ENCODE data around the gene CFAP251.
"Not testable (repeated sequence)": the region's sequence is repeated elsewhere in the genome, so short reads cannot be mapped to it uniquely, and the experiment has no call there.

The CFAP251 gene

DNA sequence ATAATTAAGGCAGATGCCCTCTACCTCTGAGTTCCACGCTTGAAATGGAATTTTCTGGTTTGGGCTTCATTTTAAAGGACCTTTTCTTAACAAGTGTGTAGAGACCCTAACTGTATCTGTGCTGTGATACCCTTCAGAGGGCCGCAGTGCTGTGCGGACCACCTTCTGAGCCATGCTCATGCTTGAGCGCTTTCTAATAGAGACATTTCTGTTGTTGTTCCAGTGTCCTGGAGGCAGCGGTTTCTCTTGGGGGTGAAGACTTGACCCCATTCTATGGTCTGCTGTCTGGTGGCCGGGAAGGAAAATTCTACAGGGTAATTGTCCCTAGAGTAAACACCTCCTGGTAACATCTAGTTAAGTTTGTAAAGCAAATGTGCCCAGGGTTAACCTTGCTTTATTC is 56.6 kb downstream of the CFAP251 start:
- DNase-seq: no peak

DNA sequence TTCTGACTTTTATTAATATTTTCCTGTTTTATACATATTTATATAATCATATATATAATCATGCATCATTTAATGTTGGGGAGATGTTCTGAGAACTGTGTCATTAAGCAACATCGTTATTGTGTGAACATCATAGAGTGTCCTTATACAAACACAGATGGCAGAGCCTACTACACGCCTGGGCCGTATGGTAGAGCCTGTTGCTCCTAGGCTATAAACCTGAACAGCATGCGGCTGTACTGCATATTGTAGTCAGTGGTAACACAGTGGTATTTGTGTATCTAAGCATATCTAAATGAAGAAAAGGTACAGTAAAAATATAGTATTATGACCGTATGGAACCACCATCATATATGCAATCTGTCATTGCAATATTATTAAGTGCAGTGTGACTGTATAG is 58.6 kb downstream of the CFAP251 start:
- DNase-seq: no peak

DNA sequence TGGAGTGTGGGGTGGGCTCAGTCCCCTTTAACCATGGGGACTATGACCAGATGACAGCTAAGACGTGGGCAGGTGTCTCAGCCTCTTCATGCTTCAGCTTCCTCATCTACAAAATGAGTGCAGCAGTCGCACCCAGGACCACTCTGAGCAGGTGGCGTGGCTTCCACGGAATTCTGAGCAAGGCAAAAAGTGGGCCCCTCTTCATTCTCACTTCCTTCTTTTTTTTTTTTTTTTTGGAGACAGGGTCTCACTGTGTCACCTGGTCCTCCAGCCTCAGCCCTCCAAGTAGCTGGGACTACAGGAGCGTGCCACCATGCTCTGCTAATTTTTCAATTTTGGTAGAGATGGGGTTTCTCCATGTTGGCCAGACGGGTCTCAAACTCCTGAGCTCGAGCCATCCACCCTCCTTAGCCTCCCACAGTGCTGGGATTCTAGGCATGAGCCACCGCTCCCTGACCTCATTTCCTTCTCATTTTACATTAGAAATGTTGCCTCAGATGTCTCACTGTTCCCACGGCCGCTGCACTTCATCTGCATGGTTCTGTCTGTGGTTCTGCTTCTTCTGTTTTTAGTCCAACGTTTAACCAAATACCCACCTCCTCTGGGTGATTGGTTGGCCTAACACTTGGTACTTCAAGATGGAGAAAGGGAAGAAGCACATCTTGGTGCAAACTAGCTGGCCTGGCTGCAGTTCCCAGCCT is 61.9 kb downstream of the CFAP251 start:
- DNase-seq: no peak

DNA sequence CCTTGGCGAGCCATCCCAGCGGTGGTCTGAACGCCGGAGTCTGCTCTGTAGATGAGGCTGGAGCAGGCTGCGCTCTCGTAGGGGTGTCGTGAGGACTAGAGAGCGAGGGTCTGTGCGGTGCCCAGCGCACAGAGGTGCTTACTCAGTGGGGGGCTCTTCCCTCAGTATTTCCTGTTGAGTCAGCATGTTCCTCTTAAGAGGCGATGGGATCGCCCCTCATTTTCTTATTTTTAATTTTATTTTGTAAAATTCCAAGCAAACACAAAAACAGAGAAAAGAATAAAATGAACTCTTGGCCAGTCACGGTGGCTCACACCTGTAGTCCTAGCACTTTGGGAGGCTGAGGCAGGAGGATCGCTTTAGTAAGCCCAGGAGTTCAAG is 62.5 kb downstream of the CFAP251 start:
- DNase-seq: no peak

DNA sequence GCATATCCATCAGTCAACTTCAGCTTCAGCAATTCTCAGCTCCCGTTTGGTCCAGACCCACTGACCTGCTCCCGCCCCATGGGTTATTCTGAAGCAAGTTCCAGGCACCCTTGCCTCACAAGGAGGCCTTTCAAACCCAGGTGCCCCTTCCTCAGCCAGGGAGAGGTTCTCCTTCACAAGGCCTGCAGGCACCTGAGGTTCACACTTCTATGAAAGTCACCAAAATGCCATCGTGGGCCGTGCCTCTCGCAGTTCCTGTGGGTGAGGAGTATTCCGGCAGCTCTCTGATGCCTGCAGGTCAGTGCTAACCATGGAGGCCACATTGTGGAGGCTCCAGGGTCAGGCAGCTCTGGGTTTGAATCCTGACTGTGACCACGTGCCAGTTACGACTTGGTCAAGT is 63.1 kb downstream of the CFAP251 start:
- no peak for DNase-seq

DNA sequence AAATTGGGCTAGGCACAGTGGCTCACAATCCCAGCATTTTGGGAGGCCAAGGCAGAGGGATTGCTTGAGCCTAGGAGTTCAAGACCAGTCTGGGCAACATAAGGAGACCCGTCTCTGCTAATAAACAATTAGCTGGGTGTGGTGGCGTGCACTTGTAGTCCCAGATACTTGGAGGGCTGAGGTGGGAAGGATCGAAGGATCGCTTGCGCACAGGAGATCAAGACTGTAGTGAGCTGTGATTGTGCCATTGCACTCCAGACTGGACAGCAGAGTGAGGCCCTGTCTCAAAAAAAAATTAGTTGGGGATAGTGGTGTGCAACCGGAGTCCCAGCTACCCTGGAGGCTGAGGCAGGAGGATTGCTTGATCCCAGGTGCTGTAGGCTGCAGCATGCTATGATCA is 64.6 kb downstream of the CFAP251 start:
- DNase-seq: no peak

DNA sequence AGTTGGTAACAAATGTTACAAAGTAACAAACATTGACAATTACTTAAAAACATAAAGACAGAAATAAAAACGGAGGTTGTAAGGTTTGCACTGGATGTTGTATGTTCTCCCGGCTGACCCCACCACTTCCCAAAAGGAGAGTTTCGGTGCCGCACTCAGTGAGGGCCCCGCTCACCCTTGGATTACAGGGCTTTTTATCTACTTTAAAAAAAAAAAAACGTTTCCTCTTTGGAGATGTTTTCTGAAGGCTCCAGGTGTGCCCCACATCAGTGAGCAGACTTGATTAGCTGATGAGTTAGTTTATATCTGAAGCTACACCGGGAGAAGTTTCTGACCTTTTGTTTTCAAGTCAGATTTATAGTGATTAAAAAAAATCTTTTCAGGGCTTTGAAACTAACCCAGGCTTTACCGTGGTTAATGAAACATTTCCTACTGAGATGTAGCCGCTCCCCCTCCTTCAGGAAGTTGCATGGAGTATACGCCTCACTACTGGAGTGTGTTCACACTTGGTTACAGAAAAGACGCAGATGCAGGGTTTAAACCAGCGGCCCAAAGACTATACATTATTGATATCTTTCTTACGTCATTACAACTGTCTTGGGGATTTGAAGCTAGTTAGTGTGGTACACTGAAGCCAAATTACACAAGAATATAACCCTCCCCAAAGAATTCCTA is 65.3 kb downstream of the CFAP251 start:
- no peak for DNase-seq

DNA sequence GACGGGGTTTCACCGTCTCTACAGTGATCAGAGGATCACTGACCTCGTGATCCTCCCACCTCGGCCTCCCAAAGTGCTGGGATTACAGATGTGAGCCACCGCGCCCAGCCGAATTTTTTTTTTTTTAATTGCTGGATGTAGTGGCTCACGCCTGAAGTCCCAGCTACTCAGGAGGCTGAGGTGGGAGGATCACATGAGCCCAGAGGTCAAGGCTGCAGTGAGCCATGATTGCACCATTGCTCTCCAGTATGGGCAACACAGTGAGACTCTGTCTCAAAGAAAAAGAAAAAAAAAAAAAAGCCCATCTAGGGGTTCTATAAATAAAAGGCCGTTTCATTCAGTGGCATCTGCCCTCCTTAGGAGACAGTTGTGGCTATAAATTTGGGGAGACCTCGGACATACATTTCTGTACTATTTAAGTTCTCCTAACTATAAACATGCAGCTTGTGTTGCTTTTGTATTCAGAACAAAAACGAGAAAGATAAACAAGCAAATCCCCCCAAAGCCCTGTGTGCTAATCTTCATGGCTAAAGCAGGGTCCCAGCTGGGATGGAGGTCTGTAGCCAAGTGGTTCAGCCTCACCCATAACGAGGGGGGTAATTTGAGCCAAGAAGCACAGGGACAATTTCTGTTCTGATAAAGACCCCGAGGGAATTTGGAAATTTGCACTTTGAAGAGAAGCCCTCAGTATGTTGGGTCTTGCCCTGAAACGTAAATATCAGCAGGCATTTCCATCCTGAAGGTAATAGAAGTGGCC is 68.3 kb downstream of the CFAP251 start:
- no peak for DNase-seq

DNA sequence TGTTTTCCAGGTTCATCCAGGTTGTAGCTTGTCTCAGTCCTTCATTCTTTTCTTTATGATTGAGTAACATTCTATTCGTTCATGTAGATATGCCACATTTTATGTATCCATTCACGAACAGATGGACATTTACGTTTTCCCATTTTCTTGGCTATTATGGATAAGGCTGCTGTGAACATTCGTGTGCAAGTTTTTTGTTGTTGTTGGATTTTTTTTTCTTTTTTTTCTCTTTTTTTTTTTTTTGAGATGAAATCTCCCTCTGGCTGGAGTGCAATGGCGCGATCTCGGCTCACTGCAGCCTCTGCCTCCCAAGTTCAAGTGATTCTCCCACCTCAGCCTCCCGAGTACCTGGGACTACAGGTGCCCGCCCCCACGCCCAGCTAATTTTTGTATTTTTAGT is 70.1 kb downstream of the CFAP251 start:
- not testable (repeated sequence) for DNase-seq

DNA sequence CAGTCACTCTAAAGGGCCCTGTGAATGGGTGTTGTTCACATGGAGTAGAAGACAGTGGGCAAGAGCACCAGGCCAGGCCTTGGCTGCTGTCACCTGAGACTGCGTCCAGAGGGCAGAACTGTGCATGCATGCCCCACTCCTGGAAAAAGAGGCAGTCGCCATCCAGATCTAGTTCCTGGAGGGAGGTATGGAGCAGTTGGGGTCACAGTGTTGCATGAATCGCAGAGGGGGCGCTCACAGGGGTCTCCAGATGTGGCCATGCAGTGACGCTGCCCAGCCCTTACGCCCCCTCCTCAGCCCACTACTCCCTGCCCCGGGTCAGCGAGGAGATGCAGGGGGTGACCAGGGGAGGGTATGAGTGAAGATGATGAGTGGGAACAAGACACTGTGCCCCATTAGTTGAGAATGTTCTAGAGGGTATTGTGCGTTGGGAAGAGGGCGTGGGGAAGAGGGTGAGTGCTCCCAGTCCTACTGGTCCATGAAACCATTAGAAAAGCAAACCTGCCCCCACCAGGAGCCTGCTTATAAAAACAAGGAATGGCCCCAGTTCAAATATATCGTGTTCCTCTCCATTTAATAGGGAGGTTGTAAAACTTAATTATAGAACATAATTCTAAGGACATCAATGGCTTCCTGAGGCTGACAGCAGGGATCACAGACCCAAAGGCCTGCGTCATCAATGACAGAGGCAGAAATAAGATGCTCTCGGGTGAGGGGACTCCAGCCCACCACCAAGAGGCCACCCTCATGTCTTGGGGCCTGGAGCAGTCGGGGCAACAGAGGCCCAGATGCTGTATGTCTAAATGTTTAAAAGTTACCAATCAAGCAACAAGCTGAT is 71.1 kb downstream of the CFAP251 start:
- no peak for DNase-seq

DNA sequence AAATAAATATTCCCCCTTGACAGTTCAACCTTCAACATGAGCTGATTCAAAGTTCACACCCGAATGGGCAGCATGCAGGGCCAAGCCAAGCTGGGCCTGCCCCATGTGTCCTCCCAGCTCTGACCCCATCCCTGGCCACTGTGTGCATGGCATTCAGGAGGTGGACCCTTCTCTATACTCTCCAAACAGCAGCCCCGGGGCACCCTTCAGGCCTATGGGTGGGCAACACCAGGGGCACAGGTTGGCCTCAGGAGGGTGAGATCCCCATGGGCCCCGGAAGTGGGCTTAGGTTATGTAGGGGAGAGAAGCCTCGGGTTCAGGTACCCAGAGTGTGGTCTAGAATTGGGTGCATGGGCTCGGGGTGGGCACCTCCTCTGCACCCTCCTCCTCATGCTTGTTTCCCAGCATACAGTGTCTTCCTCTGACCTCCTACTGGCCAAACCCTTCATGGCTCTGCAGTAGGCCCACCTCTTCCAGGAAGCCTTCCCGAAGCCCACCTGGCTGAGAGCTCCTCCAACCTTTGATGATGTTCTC is 71.8 kb downstream of the CFAP251 start:
- DNase-seq: no peak

DNA sequence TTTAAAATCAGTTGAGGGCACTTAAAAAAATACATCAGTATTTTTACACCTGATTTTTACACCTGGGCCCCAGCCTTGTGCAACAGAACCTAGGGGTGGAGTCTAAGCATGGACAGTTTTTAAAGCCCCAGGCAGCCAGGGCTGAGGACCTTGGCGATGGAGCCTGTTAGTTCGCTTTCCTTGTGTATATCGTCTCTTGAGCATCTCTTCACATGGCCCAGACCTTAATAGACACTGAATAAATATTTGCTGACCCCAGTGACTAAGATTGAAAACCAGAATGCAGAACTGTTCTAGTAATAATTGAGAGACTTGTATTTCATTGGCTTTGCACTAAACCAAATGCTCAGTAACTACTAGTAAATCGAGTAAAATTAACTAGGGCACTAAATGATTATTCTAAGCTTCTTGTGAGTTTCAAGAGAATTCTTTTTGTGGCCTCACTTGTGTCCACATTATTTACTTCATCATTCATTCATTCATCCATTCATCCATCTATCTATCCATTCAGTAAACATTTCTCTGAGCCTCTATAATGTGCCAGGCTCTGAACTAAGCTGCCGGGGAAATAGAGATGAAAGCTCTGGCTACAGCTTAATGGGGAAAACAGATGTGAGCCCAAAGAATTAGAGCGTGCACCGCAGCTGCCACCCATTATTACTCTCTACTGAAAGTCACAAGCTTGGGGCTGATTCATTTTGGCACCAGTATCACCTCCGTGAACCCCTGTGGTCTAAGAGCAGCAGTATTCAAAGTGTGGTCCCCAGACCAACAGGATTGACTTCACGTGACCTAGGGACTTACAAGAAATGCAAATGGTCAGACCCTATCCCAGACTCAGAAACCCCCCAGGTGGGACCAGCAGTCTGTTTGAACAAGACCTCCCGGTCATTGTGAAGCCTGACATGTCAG is 72.6 kb downstream of the CFAP251 start:
- DNase-seq: no peak

DNA sequence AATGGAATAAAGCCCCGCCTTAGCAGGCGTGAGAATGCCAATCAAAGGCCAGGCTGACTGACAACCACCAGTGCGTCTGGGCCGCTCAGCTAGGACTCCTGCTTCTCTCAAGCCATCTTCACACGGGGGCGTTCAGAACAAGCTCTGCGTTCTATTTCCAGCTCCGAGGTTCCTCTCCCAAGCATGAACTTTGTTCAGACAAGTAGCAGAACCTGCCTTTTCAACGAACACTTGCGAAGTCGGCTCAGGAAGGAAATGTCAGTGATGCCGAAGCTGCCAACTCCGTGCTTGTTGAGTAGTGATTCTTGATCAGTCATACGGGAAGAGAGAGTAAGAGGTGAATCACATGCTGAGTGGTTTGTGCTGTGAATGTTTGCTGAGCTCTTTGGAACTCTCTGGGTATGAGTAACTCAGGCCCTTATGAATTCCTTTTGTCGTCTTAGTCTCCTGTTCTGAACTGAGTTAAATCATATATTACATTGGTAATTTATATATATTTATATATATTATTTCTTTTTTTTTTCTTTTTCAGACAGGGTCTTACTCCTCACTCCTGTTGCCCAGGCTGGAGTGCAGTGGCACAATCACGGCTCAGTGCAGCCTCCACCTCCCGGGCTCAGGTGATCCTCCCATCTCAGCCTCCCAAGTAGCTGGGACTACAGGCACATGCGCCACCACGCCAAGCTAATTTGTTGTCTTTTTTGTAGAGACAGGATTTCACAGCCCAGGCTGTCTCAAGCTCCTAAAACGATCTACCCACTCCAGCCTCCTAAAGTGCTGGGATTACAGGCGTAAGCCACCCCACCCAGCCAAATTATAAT is 73.9 kb downstream of the CFAP251 start:
- no peak for DNase-seq

DNA sequence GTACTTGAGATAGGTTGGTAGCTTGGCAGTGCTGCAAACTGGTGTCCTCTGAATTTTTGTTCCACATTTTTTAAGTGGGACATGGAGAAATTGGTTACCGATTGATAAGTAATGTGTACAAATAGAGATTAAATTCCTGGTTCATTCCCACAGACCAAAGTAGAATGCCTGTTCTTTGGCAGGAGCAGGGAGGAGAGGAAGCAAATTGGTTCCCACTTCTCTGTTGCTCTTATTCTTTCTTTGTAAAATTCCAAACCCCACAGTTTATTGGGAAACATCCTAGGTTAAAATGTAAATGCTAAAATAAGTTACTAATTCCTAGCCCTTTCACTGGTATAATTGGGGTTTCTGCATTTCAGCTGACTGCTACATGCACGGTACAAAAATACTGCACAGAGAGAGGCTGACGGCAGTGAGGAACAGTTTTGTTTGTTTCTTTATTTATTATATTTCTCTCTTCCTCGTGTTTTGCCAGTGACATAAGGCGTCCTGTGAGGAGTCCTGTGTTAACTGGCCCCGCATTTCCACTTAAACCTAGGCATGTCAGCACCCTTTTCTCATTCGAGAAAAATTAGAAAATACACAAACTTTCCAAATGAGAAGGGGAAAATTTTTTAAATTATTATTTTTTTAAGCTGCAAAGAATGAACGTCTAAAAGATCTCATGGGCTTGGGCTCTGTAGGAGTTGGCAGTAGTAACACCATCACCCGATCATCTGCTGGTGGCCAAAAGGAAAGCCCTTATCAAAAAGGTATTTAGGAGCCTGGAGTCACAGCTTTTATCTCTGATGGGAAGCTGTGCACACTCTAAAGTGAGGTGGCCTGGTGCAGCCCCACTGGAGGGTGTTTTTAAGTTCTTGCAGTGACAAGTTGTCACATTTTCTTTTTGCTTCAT is 77.9 kb downstream of the CFAP251 start:
- no peak for DNase-seq

DNA sequence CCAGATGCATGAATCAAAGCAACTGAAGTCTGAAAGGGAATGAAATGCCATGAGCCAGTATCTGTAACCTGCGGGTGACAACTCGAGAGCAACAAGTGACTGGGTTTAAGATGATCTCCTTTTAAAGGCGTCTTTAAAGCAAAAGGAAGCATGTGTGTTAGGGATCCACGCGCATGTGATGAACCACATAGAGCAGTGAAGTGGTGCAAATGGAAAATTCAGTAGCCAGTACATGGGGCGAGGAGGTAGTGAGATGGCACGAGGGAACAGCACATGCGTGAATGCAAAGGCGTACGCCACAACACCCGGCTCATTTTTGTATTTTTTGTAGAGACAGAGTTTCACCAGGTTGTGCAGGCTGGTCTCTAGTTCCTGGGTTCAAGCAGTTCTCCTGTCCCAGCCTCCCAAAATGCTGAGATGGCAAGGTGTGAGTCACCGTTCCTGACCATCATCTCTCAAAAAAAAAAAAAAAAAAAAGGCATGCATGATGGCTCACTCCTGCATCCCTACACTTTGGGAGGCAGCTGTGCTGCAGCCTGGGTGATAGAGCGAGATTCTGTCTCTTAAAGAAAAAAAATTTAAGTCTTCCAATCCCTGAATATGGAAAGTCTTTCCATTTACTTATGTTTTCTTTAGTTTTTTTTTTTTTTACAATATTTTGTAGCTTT is 78.7 kb downstream of the CFAP251 start:
- DNase-seq: no peak

DNA sequence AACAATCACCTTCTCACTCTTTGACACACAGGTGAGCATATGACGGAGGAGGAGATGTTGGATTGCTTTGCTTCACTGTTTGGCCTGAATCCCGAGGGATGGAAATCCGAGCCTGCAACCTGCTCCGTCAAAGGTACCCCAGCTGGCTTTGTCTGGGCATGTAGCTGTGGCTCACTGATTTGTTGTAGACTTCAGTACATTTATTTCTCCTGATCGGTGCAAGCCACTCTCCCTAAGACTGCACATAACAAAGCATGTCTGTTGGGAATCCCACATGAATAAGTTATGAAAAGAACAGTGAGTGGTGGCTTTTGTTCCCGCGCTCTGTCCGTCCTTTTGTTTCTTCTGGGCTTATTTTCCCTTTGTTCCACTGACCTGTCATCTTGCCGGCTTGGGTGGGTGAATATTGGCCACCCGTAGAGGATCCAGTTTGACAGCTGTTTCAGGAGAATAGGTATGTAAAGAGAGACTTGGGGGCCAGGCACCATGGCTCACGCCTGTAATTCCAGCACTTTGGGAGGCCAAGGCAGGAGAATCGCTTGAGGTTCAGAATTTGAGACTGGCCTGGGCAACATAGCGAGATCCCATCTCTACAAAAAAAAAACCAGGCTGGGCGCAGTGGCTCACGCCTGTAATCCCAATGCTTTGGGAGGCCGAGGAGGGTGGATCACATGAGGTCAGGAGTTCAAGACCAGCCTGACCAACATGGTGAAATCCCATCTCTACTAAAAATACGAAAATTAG is 83.2 kb downstream of the CFAP251 start:
- DNase-seq: no peak

DNA sequence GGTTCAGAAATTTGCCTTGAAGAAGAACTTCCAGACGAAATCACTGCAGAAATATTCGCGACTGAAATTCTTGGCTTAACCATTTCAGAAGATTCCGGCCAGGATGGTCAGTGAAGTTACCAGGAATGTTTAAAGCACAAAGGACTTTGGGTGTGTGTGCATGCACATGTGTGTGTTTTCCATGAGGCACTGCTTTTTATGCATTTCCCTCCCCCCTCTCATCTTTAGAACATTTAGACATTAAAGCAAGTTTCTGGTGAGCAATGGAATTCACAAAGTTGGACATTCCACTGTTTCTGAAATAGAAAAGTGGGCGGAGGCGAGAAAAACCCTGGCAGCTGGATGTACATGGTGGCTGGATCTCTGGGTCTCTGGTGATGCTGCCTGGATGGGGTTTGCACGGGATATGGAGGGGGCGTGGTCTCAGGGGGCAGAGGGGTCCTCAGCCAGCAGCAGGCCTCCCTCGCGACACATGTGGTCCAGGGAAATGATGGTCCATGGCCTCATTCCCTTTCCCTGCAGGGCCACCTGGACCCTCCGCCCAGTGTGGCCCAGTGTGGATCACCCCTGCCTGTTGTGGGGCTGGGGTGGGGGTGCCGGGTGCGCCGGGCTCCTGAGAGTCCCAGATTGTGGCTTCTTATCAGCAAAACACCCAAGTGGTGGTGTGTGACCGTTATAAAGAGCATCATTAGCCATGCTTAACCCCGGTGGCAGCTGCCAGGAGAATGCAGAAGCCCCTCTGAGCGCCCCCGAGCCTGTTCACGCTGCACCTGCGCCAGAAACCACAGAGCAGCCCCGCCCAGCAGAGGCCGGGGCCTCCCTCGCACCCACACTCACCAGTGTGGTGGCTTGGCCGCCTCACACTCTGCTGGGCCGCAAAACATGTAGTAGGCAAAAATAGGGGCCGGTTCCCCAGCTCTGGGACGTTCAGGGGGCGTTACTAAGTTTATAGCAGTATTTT is 85.5 kb downstream of the CFAP251 start:
- DNase-seq: no peak
